IPS-18c (cell line): ENCODE measurements around the gene CCR6.
"Not testable (repeated sequence)": the region's sequence is repeated elsewhere in the genome, so short reads cannot be mapped to it uniquely, and the experiment has no call there.

Source experiments
- H3K4me3 ChIP-seq: 2 replicates; pipeline ENCODE4 v1.7.0; 2013; ENCODE audit warnings: low read depth, mild to moderate bottlenecking, low read length, moderate library complexity; ENCODE audit not compliant: insufficient read depth
- H3K9me3 ChIP-seq: one replicate; pipeline ENCODE4 v1.6.1; 2013; ENCODE audit warnings: mild to moderate bottlenecking, low read length, moderate library complexity; ENCODE audit not compliant: control insufficient read depth, insufficient read depth

CCR6 gene

GRCh38 chr6:167148021-167148420 lies 25.1 kb downstream of the CCR6 start:
- no peak overlapping the region for H3K4me3 ChIP-seq
- H3K9me3 ChIP-seq, result no peaks in the 10 kb centered on the region

GRCh38 chr6:167148997-167149396 lies 26.1 kb downstream of the CCR6 start:
- no peak overlapping the region for H3K4me3 ChIP-seq
- no peaks in the 10 kb centered on the region for H3K9me3 ChIP-seq

GRCh38 chr6:167150941-167151549 lies 28.1 kb downstream of the CCR6 start:
- Histone ChIP-seq H3K9me3 (no peaks in the 10 kb centered on the region), H3K4me3 (no peak overlapping the region)

- Histone ChIP-seq H3K9me3 (no peaks in the 10 kb centered on the region), H3K4me3 (no peak overlapping the region)
These were observed 28.8 kb downstream of the CCR6 start for GRCh38 chr6:167151648-167152047.

- Histone ChIP-seq H3K9me3 (no peaks in the 10 kb centered on the region), H3K4me3 (no peak overlapping the region)
These were observed 30.0 kb downstream of the CCR6 start for GRCh38 chr6:167152862-167153261.

- Histone ChIP-seq H3K9me3 (no peaks in the 10 kb centered on the region), H3K4me3 (no peak overlapping the region)
These were observed 30.6 kb downstream of the CCR6 start for GRCh38 chr6:167153521-167153959.

DNA sequence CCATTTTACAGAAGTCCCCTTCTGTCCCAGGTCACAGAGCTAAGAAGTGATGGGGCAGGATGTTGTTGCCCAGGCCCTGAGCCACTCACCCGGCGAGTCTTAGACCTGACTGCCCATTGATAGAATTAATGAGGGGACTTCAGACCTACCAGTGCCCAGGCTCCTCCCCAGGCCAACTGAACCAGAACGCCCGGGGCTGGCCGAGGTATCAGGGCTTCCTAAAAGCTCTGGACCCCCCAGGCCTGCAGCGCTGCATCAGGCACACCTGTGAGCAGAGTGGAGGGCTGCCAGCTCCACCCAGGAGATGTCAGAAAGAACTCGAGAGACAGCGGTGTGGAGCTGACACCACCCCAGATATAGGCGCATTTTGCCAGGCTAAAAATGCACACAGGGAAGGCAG lies 31.4 kb downstream of the CCR6 start:
- no peak overlapping the region for H3K4me3 ChIP-seq
- no peaks in the 10 kb centered on the region for H3K9me3 ChIP-seq

- Histone ChIP-seq H3K9me3 (no peaks in the 10 kb centered on the region), H3K4me3 (no peak overlapping the region)
These were observed 32.0 kb downstream of the CCR6 start for GRCh38 chr6:167154895-167155294.

GRCh38 chr6:167157414-167157813 lies 34.5 kb downstream of the CCR6 start:
- Histone ChIP-seq H3K4me3 (no peak overlapping the region), H3K9me3 (no peaks in the 10 kb centered on the region)

- Histone ChIP-seq H3K4me3 (no peak within 1 kb of the TSS), H3K9me3 (no peaks in the 10 kb centered on the region)
These were observed 35.0 kb downstream of the CCR6 start, which contains the start of gene GPR31 for GRCh38 chr6:167157863-167158262. Gene GPR31, minus strand, starts transcription at chr6:167157980. Its CDS starts 149 bp downstream, at chr6:167157831.

- Histone ChIP-seq H3K4me3 (no peak overlapping the region), H3K9me3 (no peaks in the 10 kb centered on the region)
These were observed 39.1 kb downstream of the CCR6 start for GRCh38 chr6:167161851-167162467.

DNA sequence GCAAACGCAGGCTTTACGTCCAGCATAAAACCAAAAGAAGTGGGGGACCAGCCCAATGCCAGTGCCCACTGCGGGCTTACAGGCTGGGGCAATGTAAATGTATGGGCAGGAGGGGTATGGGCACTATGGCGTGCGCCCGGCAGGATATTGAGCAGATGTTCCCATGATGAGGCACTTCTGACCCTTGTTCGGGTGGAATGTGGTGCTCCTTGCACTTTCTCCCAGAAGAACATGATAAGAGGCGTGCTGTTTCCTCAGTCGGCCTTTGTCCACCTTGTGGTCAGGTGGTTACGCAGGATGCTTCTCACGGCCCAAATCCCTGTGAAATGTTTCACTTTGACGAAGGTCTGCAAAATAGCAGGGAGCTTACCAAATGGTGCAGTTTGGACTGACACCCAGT lies 39.7 kb downstream of the CCR6 start:
- Histone ChIP-seq H3K9me3 (no peaks in the 10 kb centered on the region), H3K4me3 (no peak overlapping the region)

- Histone ChIP-seq H3K9me3 (no peaks in the 10 kb centered on the region), H3K4me3 (no peak overlapping the region)
These were observed 40.6 kb downstream of the CCR6 start for GRCh38 chr6:167163476-167164011.

- Histone ChIP-seq H3K9me3 (no peaks in the 10 kb centered on the region), H3K4me3 (no peak overlapping the region)
These were observed 41.4 kb downstream of the CCR6 start for GRCh38 chr6:167164261-167164660.

DNA sequence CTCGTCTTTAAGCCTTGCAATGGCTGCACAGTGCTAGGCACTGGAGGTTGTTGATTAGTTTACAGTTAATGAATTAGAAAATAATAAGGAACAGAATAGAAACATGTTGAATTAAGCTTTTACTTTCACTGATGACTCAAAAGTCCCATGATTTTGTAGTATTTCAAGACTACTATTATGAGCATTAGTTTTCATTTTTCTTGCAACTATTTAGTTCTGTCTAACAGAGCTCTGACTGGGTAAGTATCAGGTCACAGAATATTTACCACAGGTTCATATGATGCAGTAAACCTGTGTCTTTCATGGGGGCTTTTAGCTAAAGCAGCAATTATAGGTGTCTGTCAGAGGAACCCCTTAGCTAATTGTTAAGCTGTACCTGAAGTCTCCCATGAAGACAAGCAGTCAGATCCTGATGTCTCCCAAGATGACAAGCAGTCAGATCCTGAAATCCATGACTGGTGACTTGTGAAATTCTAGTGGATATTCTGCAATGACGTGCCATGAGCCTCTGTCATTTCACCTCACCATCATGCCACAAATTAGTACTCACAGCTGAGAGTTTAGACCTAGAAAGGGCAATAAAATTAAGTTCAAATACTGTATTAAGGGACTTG lies 43.1 kb downstream of the CCR6 start:
- H3K9me3 ChIP-seq, result no peaks in the 10 kb centered on the region
- H3K4me3 ChIP-seq, result no peak overlapping the region

GRCh38 chr6:167167699-167168098 lies 44.8 kb downstream of the CCR6 start:
- H3K9me3 ChIP-seq, H3K4me3 ChIP-seq: not testable (repeated sequence)

GRCh38 chr6:167168296-167168695 lies 45.4 kb downstream of the CCR6 start:
- H3K9me3 ChIP-seq, result not testable (repeated sequence)

GRCh38 chr6:167169867-167170266 lies 47.0 kb downstream of the CCR6 start:
- not testable (repeated sequence) for H3K4me3 ChIP-seq, H3K9me3 ChIP-seq

More at GRCh38 chr6:167168296-167168695, 45.4 kb downstream of the CCR6 start:
- H3K4me3 ChIP-seq, result not testable (repeated sequence)
